IgD-negative memory B cell (primary cell): ENCODE data around the gene RNASEH1. TPM values are rescaled to one million over a fixed set of nuclear protein-coding genes. Genes with fewer than 3 reads are reported as not detected.
A peak's percentile ranks its signal among the peaks of the same experiment; 100 is the strongest.

Experiments
- H3K27ac Mint-ChIP-seq, 3 donors: one replicate each; pipeline ENCODE4 v1.8.0; 2020 to 2022; ENCODE audit warnings: mild to moderate bottlenecking in 3 of 3, mixed read lengths in 3 of 3, moderate library complexity in 1 of 3
- H3K27me3 Mint-ChIP-seq: one replicate; pipeline ENCODE4 v1.8.0; 2021; ENCODE audit warnings: mixed read lengths
- H3K36me3 Mint-ChIP-seq: one replicate; pipeline ENCODE4 v1.8.0; 2020; ENCODE audit warnings: mild to moderate bottlenecking, mixed read lengths
- H3K4me1 Mint-ChIP-seq, 3 donors: one replicate each; pipeline ENCODE4 v1.8.0; 2020 to 2022; ENCODE audit warnings: mixed read lengths in 3 of 3, mild to moderate bottlenecking in 1 of 3
- H3K4me3 Mint-ChIP-seq, 4 donors: one replicate each; pipeline ENCODE4 v1.8.0; 2020 to 2022; ENCODE audit warnings: mild to moderate bottlenecking in 4 of 4, mixed read lengths in 4 of 4, moderate library complexity in 3 of 4
- H3K9me3 Mint-ChIP-seq, 3 donors: one replicate each; pipeline ENCODE4 v1.8.0; 2020 to 2021; ENCODE audit warnings: mixed read lengths in 3 of 3, mild to moderate bottlenecking in 1 of 3
- polyA plus RNA-seq: library from polyadenylated mRNA; unstranded; fragments of 300-500 nt; fragmentation: Illumina TruSeq; gene quantifications from one replicate; pipeline ENCODE4 v1.2.3, GENCODE V29; 2021

The RNASEH1 gene
- polyA plus RNA-seq, 1 donor from 2014 or later: 35.2 TPM

DNA sequence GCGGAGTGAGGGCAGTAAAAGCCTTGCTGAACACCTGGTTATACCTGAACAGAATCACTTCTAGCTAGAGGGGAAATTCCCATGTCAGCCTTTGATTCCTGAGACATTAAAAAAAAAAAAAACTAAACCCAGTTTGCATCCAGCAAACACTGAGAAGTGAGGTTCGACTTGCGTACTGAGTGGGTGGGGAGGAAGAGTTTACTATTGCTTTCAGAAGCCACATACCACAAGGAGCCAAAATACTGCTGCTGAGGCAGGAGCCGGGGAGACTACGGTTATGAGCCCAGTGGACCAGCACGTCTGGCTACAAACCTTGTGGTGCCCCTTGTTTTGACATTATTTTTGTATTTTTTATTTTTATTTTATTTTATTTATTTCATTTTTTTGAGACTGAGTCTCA is 39.4 kb upstream of the RNASEH1 start:
- no peak overlapping the region for H3K27ac Mint-ChIP-seq
- peaks cover 0 to 1% (median 0%) of the 10 kb centered on the region in 3 donors for H3K9me3 Mint-ChIP-seq
- peaks cover 4% of the 10 kb centered on the region for H3K36me3 Mint-ChIP-seq
- no peak overlapping the region for H3K4me3 Mint-ChIP-seq
- H3K4me1 Mint-ChIP-seq: peaks cover 0 to 3% (median 1%) of the 10 kb centered on the region in 3 donors
- H3K27me3 Mint-ChIP-seq: peaks cover 4% of the 10 kb centered on the region

DNA sequence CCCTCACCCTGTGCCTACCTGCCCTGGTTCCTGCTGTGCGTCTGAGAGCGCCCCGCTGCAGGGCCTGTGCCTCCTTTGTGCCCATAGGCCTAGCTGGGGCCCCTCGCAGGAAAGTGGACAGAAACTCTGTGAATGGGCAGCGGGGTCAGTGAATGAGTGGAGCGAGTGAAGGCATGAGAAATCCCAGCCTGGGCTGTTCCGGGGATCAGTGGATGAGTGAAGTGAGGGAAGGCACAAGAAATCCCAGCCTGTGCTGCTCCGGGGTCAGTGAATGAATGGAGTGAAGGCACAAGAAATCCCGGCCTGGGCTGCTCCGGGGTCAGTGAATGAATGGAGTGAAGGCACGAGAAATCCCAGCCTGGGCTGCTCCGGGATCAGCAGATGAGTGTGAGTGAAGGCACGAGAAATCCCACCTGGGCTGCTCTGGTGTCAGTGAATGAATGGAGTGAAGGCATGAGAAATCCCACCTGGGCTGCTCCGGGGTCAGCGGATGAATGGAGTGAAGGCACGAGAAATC is 38.8 kb upstream of the RNASEH1 start:
- Mint-ChIP-seq H3K27me3 (peaks cover 4% of the 10 kb centered on the region), H3K36me3 (peaks cover 5% of the 10 kb centered on the region), H3K9me3 (peaks cover 0 to 1% (median 0%) of the 10 kb centered on the region in 3 donors), H3K4me3 (no peak overlapping the region), H3K27ac (no peak overlapping the region), H3K4me1 (peaks cover 0 to 1% (median 0%) of the 10 kb centered on the region in 3 donors)

GRCh38 chr2:3595985-3596384 is 37.9 kb upstream of the RNASEH1 start:
- peaks cover 0 to 1% (median 0%) of the 10 kb centered on the region in 3 donors for H3K4me1 Mint-ChIP-seq
- H3K27ac Mint-ChIP-seq: no peak overlapping the region
- peaks cover 5% of the 10 kb centered on the region for H3K36me3 Mint-ChIP-seq
- H3K4me3 Mint-ChIP-seq: no peak overlapping the region
- peaks cover 0 to 1% (median 0%) of the 10 kb centered on the region in 3 donors for H3K9me3 Mint-ChIP-seq
- peaks cover 4% of the 10 kb centered on the region for H3K27me3 Mint-ChIP-seq

DNA sequence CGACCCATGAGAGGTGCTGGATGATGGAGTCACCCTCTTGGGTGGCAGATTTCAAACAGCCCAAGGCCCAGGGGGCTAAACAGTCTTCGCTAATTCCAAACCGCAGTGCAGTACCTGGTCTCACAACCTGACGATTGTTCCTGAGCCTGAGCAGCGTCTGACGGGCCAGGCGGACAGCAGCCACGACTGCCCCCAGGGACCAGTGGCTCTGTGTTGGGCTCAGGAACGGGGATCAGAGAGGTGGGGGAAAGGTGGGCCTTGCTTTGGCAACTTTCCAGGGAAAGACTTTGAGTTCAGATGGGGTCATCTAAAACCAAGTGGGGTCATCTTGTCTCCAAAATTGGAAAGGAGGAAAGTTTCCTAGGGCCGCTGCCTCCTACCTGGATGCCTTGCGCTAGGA is 37.3 kb upstream of the RNASEH1 start:
- Mint-ChIP-seq H3K4me3 (no peak overlapping the region), H3K27ac (no peak overlapping the region)

DNA sequence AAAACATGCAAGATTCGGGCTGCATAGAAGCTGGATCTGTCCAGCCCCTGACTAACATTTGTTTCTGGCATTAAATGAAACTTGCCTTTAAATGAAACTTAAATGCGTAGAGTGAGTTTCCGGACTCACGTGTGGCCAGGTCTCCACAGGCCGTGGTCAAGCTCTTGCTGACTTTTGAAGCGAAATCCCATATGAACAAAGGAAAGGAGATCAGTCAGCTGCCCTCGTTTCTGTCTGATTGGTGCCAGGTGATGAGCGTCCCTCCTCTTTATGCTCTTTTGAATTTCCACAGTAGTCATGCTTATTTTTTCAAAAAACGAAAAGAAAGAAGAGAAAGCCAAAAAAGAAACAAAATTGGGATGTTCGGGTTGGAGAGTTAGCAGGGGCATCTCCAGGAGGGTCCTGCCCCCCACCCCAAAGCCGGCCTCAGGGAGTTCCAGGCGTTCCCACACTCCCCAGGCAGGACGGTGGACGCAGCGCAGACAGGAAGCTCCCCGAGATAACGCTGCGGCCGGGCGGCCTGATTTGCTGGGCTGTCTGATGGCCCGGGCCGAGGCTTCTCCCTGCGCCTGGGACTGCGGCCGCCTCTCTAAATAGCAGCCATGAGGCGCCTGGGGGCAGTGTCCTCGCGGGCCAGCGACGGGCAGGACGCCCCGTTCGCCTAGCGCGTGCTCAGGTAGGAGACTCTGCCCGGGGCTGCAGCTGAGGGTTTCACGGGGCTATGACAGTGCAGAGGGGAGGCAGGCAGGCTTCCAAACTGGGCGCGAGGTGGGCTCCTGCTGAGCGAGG is 36.6 kb upstream of the RNASEH1 start, which contains the start of gene COLEC11:
Gene COLEC11 (plus strand): TSS at position 620 of the 789 bp plus-strand sequence. CDS start 9,229 bp downstream, outside the sequence.
- Mint-ChIP-seq H3K4me1 (peaks cover 0 to 1% (median 0%) of the 10 kb centered on the region in 3 donors), H3K4me3 (no peak within 1 kb of the TSS), H3K27ac (no peak within 1 kb of the TSS), H3K9me3 (peaks cover 0 to 1% (median 0%) of the 10 kb centered on the region in 3 donors), H3K27me3 (peaks cover 4% of the 10 kb centered on the region), H3K36me3 (peaks cover 6% of the 10 kb centered on the region)

More for the DNA sequence above, 37.3 kb upstream of the RNASEH1 start:
- H3K9me3 Mint-ChIP-seq: peaks cover 0 to 1% (median 0%) of the 10 kb centered on the region in 3 donors
- H3K27me3 Mint-ChIP-seq: peaks cover 4% of the 10 kb centered on the region
- H3K4me1 Mint-ChIP-seq: peaks cover 0 to 1% (median 0%) of the 10 kb centered on the region in 3 donors
- peaks cover 5% of the 10 kb centered on the region for H3K36me3 Mint-ChIP-seq

GRCh38 chr2:3589086-3589485 is 31.0 kb upstream of the RNASEH1 start:
- Mint-ChIP-seq H3K27ac (no peak overlapping the region), H3K36me3 (peaks cover 8% of the 10 kb centered on the region), H3K27me3 (no peaks in the 10 kb centered on the region), H3K4me3 (no peak overlapping the region), H3K9me3 (no peaks in the 10 kb centered on the region), H3K4me1 (no peaks in the 10 kb centered on the region)

GRCh38 chr2:3588084-3588483 is 30.0 kb upstream of the RNASEH1 start:
- H3K4me1 Mint-ChIP-seq: no peaks in the 10 kb centered on the region
- H3K9me3 Mint-ChIP-seq: no peaks in the 10 kb centered on the region
- H3K27ac Mint-ChIP-seq: no peak overlapping the region
- no peaks in the 10 kb centered on the region for H3K27me3 Mint-ChIP-seq
- peaks cover 8% of the 10 kb centered on the region for H3K36me3 Mint-ChIP-seq
- H3K4me3 Mint-ChIP-seq: no peak overlapping the region

- no peaks in the 10 kb centered on the region for H3K4me1 Mint-ChIP-seq
These were observed 29.3 kb upstream of the RNASEH1 start for GRCh38 chr2:3587432-3587831.

GRCh38 chr2:3587021-3587420 is 28.9 kb upstream of the RNASEH1 start:
- H3K9me3 Mint-ChIP-seq: no peaks in the 10 kb centered on the region
- peaks cover 5% of the 10 kb centered on the region for H3K36me3 Mint-ChIP-seq
- no peak overlapping the region for H3K4me3 Mint-ChIP-seq
- no peaks in the 10 kb centered on the region for H3K4me1 Mint-ChIP-seq
- H3K27ac Mint-ChIP-seq: no peak overlapping the region
- no peaks in the 10 kb centered on the region for H3K27me3 Mint-ChIP-seq

More at GRCh38 chr2:3587432-3587831, 29.3 kb upstream of the RNASEH1 start:
- H3K4me3 Mint-ChIP-seq: no peak overlapping the region
- H3K27me3 Mint-ChIP-seq: no peaks in the 10 kb centered on the region
- peaks cover 5% of the 10 kb centered on the region for H3K36me3 Mint-ChIP-seq
- no peaks in the 10 kb centered on the region for H3K9me3 Mint-ChIP-seq
- no peak overlapping the region for H3K27ac Mint-ChIP-seq

- Mint-ChIP-seq H3K4me3 (no peak overlapping the region), H3K36me3 (peaks cover 5% of the 10 kb centered on the region), H3K27ac (no peak overlapping the region), H3K9me3 (no peaks in the 10 kb centered on the region), H3K4me1 (no peaks in the 10 kb centered on the region), H3K27me3 (no peaks in the 10 kb centered on the region)
These were observed 28.1 kb upstream of the RNASEH1 start for GRCh38 chr2:3586220-3586619.

- Mint-ChIP-seq H3K9me3 (no peaks in the 10 kb centered on the region), H3K36me3 (peaks cover 6% of the 10 kb centered on the region), H3K27ac (no peak overlapping the region), H3K4me1 (no peaks in the 10 kb centered on the region), H3K4me3 (no peak overlapping the region), H3K27me3 (no peaks in the 10 kb centered on the region)
These were observed 27.4 kb upstream of the RNASEH1 start for GRCh38 chr2:3585261-3586109.

DNA sequence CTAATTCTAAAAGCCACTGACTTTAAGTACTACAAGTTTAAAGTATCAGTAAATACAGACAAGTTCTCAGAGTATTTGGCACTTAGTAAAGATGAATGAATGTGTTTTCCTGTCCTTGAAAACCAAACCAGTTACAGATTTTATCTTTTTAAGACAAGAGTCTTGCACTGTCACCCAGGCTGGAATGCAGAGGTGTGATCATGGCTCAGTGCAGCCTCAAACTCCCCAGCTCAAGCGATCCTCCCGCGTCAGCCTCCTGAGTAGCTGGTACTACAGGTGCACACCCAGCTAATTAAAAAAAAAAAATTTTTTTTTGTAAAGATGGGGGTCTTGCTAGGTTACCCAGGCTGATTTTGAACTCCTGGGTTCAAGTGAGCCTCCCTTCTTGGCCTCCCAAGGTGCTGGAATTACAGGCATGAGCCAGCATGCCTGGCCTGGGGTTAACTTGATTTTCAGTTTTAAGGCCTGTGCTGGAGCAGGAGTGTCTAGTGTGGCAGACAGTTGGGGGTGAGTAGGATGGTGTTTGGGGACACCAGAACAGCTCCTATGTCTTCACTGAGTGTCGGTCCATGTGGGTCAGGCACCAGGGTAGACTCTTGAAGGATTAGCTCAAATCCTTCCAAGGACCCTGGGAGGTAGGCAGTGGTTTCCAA is 26.6 kb upstream of the RNASEH1 start:
- H3K27ac Mint-ChIP-seq: no peak overlapping the region
- H3K9me3 Mint-ChIP-seq: no peaks in the 10 kb centered on the region
- H3K4me1 Mint-ChIP-seq: no peaks in the 10 kb centered on the region
- peaks cover 7% of the 10 kb centered on the region for H3K36me3 Mint-ChIP-seq
- no peaks in the 10 kb centered on the region for H3K27me3 Mint-ChIP-seq
- no peak overlapping the region for H3K4me3 Mint-ChIP-seq

- no peak overlapping the region for H3K4me3 Mint-ChIP-seq
- H3K9me3 Mint-ChIP-seq: no peaks in the 10 kb centered on the region
- peaks cover 3 to 6% (median 5%) of the 10 kb centered on the region in 3 donors for H3K4me1 Mint-ChIP-seq
- H3K36me3 Mint-ChIP-seq: peaks cover 3% of the 10 kb centered on the region
- no peaks in the 10 kb centered on the region for H3K27me3 Mint-ChIP-seq
- no peak overlapping the region for H3K27ac Mint-ChIP-seq
These were observed 25.9 kb upstream of the RNASEH1 start for GRCh38 chr2:3584076-3584475.

DNA sequence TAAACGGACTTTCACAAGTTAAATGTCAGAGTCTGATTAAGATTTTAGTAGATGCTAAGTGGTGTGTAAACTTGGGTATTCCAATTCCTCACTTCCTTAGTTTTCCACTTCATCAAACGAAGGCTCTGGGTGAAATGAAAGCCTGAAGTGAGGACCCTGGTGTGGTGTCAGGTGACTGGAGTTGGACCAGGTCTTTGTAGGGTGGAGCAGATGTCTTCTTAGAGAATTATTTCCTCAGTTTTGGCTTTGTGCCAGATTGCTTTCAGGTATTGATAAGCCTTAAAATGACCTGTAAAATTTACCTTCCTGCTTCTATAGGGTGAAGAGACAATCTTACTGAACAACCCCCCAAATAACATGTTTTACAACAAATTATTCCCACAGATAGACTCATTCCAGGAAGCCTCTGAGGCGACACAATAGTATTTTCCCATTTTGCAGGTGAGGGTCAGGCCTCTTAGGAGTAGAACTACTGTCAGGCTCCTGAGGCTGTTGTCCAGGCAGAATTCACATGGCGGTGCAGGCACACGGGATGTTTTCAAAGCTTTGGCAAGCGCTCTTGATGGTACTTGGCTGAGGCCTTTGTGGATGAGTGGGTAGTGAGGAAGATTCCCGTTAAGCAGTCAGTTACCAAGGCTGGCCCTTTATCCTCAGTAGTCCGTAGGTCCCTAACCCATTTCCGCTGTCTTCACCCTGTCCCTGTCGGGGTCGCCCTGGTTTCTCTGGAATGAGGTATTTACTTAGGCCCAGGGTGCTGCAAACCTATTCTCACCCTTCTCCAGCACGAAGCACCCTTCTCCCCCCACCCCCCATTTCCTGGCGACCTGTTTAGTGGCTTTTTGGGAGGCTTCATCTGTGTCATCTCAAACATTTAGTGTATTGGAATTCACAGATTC is 23.5 kb upstream of the RNASEH1 start:
- H3K9me3 Mint-ChIP-seq: no peaks in the 10 kb centered on the region
- peaks cover 8% of the 10 kb centered on the region for H3K36me3 Mint-ChIP-seq
- H3K27me3 Mint-ChIP-seq: no peaks in the 10 kb centered on the region
- peaks cover 16 to 25% (median 18%) of the 10 kb centered on the region in 3 donors for H3K4me1 Mint-ChIP-seq
- no peak overlapping the region for H3K27ac Mint-ChIP-seq
- H3K4me3 Mint-ChIP-seq: peak overlapping the region in 1 of 4 donors; percentile 52
